ENCODE results near the gene AKIRIN2.

AKIRIN2 gene

DNA sequence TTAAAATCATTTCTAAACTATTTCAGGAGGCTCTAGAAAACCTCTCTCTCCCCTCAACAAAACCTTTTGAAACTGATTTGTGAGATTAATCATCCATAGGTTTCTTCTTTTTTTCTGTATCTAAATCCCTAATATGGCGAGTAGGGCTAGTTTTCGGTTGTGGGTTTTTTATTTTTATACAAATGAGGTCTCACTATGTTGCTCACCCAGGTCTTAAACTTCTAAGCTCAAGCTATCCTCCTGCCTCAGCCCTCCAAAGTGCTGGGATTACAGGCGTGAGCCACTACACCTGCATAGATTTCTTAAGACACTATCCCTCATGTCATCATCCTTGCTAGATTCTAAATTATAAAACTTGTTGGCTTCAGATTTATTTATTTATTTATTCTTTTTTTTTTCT, 68.2 kb downstream of the AKIRIN2 start:
- Histone ChIP-seq H3F3A (ENCODE audit: low read depth) (no peaks in the 10 kb centered on the region), H3K79me2 (ENCODE audit: insufficient read depth, low read length) (no peaks in the 10 kb centered on the region), H3K4me2 (ENCODE audit: low read depth, low read length, poor library complexity, severe bottlenecking) (no peak overlapping the region), H3K9ac (ENCODE audit: low read depth, low read length, poor library complexity, severe bottlenecking) (no peak overlapping the region), H3K4me3 (ENCODE audit: low read length, poor library complexity, severe bottlenecking) (no peak overlapping the region), H3K4me1 (ENCODE audit: insufficient read depth, low read length, poor library complexity, severe bottlenecking) (no peaks in the 10 kb centered on the region), H4K20me1 (ENCODE audit: insufficient read depth, low read length, poor library complexity, severe bottlenecking) (no peaks in the 10 kb centered on the region), H3K36me3 (ENCODE audit: insufficient read depth, low read length) (peaks cover 8% of the 10 kb centered on the region; the same call in 1 of the 2 replicates), H3K9me3 (ENCODE audit: insufficient read depth, low read depth, low read length) (no peaks in the 10 kb centered on the region), H2AFZ (ENCODE audit: low read length) (no peak overlapping the region), H3K27me3 (ENCODE audit: insufficient read depth, low read length, poor library complexity, severe bottlenecking) (no peaks in the 10 kb centered on the region), H3K9me2 (replicated peaks; ENCODE audit: low read depth, low read length) (no peaks in the 10 kb centered on the region)
- TF ChIP-seq EZH2phosphoT487 (IDR thresholded peaks at IDR 0.05; ENCODE audit: borderline replicate concordance) (no peak), CTCF (conservative IDR thresholded peaks at IDR 0.05; ENCODE audit: low read length) (no peak)

GRCh38 chr6:87630746-87631145, 71.3 kb downstream of the AKIRIN2 start:
- no peaks in the 10 kb centered on the region for H3F3A ChIP-seq (ENCODE audit: low read depth)
- no peaks in the 10 kb centered on the region for H3K9me3 ChIP-seq (ENCODE audit: insufficient read depth, low read depth, low read length)
- H3K9ac ChIP-seq (ENCODE audit: low read depth, low read length, poor library complexity, severe bottlenecking): no peak overlapping the region
- H3K9me2 ChIP-seq (replicated peaks; ENCODE audit: low read depth, low read length): no peaks in the 10 kb centered on the region
- H3K4me3 ChIP-seq (ENCODE audit: low read length, poor library complexity, severe bottlenecking): no peak overlapping the region
- H3K4me1 ChIP-seq (ENCODE audit: insufficient read depth, low read length, poor library complexity, severe bottlenecking): no peaks in the 10 kb centered on the region
- no peaks in the 10 kb centered on the region for H3K27me3 ChIP-seq (ENCODE audit: insufficient read depth, low read length, poor library complexity, severe bottlenecking)
- no peak overlapping the region for H3K4me2 ChIP-seq (ENCODE audit: low read depth, low read length, poor library complexity, severe bottlenecking)
- TF ChIP-seq EZH2phosphoT487 (IDR thresholded peaks at IDR 0.05; ENCODE audit: borderline replicate concordance) (no peak), CTCF (conservative IDR thresholded peaks at IDR 0.05; ENCODE audit: low read length) (no peak)
- no peak overlapping the region for H2AFZ ChIP-seq (ENCODE audit: low read length)
- H3K36me3 ChIP-seq (ENCODE audit: insufficient read depth, low read length): 0 out of 2 replicates have a peak, but pooled peaks cover 5% of the 10 kb centered on the region
- H3K79me2 ChIP-seq (ENCODE audit: insufficient read depth, low read length): no peaks in the 10 kb centered on the region
- H4K20me1 ChIP-seq (ENCODE audit: insufficient read depth, low read length, poor library complexity, severe bottlenecking): no peaks in the 10 kb centered on the region

DNA sequence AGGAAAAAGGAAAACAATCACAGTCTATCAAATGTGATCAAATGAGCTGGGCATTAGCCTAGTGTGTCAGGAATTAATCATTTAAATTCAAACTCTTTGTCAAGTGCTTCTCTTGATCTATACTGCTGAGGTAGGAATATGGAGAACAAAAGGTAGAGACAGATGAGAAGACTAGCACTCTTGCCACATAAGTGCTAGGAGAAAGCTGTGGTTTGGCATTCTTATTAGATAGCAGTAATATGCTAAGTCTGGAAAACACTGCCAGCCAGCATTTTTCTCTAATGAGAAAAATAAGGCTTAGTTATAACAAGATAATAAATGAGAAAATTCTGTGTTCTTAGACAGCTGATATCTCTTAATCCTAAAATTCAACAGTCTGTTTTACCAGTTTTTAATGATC, 73.2 kb downstream of the AKIRIN2 start:
- no peak overlapping the region for H2AFZ ChIP-seq (ENCODE audit: low read length)
- no peak overlapping the region for H3K9ac ChIP-seq (ENCODE audit: low read depth, low read length, poor library complexity, severe bottlenecking)
- no peak overlapping the region for H3K4me2 ChIP-seq (ENCODE audit: low read depth, low read length, poor library complexity, severe bottlenecking)

More for the DNA sequence above, 73.2 kb downstream of the AKIRIN2 start:
- H4K20me1 ChIP-seq (ENCODE audit: insufficient read depth, low read length, poor library complexity, severe bottlenecking): no peaks in the 10 kb centered on the region
- no peaks in the 10 kb centered on the region for H3K27me3 ChIP-seq (ENCODE audit: insufficient read depth, low read length, poor library complexity, severe bottlenecking)
- no peaks in the 10 kb centered on the region for H3K36me3 ChIP-seq (ENCODE audit: insufficient read depth, low read length)
- H3K4me1 ChIP-seq (ENCODE audit: insufficient read depth, low read length, poor library complexity, severe bottlenecking): no peaks in the 10 kb centered on the region
- no peaks in the 10 kb centered on the region for H3K9me2 ChIP-seq (replicated peaks; ENCODE audit: low read depth, low read length)
- no peaks in the 10 kb centered on the region for H3F3A ChIP-seq (ENCODE audit: low read depth)
- H3K79me2 ChIP-seq (ENCODE audit: insufficient read depth, low read length): no peaks in the 10 kb centered on the region
- no peaks in the 10 kb centered on the region for H3K9me3 ChIP-seq (ENCODE audit: insufficient read depth, low read depth, low read length)
- H3K4me3 ChIP-seq (ENCODE audit: low read length, poor library complexity, severe bottlenecking): no peak overlapping the region
- TF ChIP-seq CTCF (conservative IDR thresholded peaks at IDR 0.05; ENCODE audit: low read length): no peak

Data from Loucy (cell line).